ENCODE data around the gene FLAD1.

FLAD1 gene

DNA sequence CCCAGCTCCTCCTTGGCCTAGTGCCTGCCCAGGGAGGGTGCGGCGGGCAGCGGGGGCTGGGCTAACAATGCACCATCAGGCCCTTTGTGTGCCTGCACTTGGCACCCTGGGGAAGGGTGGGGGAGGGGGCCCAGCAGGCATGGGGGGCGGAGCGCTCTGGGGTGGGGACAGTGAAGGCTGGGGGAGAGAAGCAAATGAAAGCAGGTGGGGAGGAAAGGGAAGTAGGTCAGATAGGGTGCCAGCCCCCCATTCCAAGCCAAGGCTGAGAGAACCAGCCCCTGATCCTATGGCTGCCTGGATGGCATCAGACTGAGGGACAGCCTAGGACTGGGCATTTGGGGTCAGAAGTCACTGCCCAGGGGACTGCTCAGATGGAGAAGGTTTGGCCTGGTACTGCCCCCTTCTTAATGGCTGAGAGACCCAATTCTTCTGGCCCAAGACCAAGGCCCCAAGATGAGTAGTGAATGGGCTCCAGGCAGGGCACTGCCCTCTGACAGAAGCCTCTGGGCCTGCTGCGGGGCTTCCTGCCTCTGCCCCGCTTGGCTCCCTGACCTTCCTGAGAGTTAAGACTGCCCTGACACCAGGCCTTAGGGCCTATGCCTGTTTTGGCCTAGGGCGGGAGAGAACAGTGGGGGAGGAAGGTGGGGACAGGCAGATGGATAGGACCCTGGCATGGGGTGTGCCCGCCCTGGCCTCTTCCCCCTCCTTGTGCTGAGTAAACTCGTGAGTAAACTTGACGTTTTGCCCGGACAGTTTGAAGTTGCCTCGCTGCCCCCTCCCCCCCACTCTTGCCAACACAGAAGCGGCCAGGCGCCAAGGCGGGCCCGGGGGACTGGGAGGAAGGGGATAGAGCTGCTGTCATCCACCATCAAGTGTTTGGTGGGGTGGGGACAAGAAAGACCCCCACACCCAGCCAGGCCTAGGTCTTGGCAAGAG is 22.2 kb downstream of the FLAD1 start:
- DNase-seq: peak; percentile 43

DNA sequence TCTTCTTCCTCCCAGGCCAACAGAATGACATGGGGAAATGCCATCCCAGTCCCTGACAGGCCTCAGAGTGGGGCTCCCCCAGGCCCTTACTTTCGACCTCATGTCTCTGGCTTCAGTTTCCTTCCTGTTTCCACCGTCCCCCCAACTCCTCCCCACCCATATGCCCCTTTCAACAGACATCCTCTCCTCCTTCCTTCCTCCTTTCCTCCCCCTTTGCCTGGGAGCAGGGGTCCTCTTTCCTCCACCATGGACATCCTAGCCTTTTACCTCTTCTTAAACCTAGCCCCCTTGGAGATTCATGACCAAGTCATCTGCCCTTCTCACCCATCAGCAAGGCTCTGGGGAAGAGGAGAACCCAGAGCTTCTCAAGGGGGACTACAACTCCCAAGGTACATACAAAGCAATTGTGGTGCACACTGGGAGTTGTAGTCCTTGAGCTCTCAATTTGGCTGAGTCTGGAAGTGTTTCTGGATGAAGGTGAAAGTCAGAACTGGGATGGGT is 23.5 kb downstream of the FLAD1 start:
- DNase-seq: peak; percentile 33

DNA sequence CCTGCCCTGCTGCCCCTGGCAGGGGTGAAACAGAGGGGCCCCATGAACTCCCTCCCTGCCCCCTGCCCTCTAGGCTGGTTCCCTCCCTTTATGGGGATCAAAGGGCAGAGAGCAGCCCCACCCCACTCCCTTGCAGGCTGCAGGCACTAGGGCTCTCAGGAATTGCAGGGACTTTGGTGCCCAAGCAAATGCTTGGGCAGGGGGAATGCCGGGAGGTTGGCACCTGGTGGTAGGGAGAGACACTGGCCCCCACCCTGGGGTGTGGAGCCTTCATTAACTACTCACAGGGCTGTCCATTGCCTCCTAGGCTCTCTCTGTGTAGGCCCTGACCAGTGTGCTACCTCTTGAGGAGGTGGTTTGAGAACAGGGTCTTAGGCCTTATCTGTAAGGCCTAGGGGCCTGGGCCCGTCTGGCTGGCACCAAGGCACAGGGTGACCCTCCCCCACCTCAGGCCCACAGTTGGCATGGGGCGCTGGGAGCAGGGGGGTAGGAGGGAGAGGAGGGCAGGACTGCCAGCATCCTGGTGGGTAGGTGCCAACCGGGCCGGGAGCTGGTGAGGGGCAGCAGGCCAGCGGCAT is 24.2 kb downstream of the FLAD1 start:
- no peak for DNase-seq

DNA sequence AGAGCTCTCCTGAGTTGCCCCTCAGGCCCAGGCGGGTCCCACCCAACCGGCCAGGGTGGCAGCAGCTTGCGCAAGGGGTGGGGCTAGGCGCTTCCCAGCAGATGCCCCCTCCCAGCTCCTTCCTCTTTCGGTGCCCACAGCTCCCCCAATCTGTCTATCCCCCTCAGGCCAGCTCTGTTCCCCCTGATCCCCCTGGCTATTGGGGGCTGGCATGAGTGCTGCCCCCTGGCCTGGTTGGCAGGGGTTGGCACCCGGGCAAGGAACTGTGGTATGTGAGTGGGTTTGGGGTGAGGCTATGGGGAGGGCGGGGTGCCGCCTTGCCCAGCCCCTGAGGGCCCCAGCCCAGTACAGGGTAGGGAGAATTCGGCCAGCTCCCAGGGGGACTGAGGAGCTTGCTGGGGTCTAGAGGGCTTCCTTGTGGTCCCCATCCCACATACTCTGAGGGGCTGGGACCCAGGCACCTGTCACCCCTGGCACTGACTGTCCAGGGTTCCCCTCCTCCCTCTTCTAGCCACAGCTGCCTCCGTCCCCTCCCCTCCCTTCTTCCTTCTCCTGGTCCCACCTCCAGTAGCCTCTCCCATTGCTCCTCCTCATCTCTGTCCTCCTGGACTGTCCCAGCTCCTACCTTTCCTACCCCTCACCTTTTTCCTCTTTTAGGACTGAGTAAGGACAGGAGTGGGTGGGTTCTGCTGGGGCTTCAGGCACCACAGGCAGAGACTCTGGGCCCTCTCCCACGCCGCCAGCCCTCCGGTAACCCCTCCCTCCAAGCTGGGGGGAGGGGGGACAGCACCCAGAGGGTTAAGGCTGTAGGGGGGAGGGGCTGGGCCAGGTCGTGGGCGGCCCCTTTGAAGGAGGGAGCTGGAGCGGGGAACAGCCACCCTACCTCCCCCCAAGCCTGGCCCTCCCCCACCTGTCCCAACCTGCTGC is 25.1 kb downstream of the FLAD1 start:
- DNase-seq: no peak

DNA sequence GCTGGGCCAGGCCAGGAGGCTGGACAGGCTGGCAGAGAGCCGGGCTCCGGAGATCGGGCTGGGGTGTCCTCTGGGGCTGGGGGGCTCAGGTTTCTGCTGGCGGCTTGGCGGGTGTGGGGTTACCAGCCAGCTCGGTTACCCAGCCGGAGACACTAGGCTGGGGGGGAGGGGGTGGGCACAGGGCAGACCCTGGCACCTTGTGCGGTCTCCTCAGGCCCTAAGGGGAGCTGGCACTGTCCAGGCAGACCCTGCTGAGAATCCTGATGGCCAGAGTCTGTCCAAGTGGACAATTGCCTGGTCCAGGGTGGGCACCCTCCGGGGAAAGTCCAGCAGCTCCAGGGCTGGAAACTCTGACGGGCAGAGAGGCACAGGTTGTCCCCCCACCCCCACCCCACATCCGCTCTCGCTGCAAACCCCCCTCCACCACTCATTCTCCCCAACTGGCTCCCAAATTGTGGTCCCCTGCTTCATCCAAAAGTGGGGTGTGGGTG is 26.1 kb downstream of the FLAD1 start:
- DNase-seq: no peak

DNA sequence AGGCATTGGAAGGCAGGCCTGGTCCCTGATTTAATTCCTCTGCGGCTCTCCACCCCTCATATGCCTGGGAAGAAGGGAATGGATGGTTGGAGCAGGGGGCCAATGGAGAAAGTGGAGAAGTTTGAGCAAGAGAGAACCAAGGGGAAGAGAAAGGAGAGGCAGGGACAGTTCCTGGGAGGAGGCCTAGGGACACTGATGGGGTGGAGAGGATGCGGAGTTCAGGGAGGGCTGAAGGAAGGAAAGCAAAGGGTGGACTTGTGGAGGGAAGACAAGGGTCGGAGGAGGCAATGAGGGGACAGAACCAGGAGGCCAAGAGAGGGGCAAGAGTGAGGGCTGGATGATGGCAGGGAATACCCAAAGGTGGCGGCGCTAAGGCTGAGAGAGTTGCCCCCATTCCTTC is 26.6 kb downstream of the FLAD1 start:
- no peak for DNase-seq

DNA sequence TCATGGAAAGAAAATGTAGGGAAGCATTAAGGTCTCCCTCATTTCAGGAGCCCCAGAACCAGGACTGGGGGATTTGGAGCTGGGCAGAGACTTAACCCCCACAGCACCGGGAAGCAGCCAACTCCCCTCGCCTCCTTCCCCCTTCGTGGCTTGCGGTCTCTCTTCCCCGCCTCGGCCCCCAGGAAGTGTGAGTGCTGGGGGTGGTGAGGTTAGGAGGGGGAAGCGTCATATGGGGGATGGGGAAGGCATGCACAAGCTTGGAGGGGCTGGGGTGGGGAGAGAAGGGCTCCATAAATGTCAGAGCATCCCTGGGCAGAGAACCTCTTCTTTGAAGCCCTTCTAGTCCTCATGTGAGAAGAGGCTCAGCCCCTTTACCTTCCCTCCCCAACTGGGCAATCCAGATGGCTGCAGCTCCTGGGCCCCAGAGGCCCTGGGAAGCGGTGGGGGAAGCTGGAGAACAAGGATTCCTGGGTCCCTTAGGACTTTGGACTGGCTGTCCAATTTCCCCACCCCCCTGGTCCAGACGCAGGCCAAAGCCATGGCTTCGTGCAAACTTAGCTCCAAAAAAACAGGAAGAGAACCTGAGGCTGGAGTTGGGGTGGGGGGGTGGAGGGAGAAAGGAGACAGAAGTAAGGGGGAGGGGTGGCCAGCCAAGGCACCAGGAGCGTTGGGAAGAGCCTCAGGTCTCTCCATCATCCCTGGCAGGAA is 27.2 kb downstream of the FLAD1 start:
- DNase-seq: no peak

DNA sequence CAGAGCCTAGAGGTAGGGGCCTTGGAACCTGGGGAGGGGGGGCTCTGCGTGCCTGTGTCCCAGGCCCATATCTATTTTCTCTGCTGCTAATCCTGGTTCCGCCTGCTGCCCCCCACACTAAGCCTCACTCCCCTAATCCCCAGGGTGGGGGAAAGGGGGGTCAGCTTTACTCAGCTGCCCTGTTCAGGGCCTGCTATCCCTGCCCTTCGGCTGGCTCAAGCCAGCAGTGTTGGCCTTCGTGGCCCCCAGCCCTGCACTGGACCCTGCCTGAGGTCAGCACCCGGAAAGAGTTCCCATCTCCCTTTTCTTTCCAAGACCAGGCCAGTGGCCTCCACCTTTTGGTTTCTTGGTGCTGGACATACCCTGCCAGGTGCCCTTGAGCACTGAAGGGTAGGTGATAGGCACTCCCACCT is 27.9 kb downstream of the FLAD1 start:
- DNase-seq: no peak

DNA sequence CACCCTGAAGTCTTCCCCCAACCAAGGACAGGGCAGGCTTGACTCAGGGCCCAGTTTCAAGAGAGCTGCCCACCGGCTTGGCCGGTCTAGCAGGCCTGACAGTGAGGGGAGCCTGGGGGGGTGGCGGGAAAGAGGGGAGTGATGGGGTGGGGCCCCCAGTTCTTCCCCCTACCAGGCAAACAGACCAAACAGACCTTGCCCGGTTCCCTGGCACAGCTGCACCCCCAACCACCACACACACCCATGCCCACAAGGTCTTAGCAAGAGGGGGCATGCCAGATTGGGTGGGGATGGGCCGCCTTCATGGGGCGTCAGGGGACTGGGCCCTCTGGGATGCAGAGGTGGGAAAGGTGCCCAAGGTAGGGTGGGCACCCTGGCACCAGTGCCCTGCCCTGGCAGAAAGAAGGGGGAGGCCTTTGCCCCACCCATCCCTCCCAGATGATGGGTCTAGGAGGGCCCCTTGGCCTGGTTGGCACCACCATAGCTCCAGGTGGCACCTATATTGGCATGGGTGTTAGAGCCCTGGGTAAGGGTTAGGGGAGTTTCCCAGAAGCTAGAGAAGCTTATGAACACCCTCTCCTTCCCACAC is 28.4 kb downstream of the FLAD1 start:
- no peak for DNase-seq

DNA sequence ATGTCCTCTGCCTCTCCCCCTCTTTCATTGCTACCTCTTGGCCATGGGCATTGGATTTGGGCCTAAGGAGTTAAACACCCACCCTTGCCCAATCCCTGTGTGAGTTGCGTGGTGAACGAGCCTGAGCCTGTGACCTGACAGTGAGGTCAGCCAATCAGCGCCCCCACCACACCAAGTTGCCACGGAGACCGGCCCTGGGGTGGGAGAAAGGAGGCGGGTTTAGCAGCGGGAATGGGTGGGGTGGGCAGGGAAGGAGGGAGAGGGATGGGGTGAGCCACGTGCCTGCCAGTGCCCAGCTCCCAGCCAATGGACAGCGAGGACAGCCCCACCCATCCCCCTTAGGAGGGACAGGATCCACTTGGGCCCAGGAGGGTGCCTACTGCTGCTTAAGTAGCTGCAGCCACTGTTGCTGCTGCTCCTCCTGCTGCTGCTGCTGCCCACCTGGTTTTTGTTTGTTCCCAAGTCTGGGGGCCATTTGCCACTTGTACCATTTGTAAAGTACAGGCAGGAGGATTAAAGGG is 28.9 kb downstream of the FLAD1 start:
- DNase-seq: peak; percentile 74

DNA sequence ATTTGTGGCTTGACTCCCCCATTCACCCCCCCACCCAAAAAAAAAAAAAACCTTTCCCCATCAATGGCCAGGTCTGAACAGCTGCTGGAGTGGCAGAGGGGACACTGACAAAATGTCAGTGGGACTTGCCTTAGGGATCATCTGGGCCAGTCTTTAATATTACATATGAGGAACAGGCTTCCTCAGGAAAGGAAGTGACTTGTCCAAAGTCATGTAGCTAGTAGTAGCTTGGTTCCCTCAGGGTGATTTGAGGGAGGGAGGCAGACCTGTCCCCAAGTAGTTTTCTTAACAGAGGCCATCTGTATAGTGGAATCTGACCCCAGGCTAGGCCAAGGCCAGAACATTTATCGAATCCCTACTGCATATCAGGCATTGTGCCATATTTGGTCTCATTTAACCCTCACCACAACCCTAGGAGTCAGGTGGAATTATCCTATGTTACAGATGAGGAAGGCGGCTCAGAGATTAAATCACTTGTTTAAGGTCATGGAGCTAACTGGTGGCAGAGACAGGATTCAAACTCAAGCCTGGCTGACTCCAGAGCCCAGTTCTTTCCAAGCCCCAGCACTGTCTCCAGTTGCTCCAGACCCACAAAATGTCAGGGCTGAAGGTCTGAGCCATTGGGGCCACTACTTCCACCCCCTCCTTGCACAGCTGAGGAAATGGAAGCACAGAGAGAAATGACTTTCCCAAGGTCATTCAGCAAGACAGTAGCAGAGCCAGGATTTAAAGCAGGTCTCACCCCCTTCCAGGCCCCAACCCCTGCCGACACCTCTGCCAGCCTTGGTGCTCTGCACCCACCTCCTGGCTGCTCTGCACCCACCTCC is 29.8 kb downstream of the FLAD1 start:
- no peak for DNase-seq

DNA sequence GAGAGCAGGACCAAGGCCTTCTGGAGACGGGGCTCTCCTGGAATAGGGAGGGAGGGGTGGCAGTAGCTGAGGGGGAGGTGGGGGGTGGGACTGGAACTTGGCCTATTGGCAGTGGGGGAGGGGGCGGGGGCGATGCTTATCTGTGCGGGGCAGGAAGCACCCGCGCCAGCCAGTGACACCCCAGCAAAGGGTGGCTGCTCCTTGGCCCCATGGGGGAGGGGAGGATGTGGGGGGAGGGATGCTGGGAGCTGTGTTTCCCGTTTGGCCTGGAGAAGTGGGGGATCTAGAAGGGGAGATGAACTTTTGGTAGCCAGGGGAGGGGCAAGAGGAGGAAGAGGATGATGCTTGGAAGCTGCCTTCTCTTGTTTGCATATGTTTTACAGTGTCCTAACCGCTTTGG is 30.5 kb downstream of the FLAD1 start:
- DNase-seq: no peak

DNA sequence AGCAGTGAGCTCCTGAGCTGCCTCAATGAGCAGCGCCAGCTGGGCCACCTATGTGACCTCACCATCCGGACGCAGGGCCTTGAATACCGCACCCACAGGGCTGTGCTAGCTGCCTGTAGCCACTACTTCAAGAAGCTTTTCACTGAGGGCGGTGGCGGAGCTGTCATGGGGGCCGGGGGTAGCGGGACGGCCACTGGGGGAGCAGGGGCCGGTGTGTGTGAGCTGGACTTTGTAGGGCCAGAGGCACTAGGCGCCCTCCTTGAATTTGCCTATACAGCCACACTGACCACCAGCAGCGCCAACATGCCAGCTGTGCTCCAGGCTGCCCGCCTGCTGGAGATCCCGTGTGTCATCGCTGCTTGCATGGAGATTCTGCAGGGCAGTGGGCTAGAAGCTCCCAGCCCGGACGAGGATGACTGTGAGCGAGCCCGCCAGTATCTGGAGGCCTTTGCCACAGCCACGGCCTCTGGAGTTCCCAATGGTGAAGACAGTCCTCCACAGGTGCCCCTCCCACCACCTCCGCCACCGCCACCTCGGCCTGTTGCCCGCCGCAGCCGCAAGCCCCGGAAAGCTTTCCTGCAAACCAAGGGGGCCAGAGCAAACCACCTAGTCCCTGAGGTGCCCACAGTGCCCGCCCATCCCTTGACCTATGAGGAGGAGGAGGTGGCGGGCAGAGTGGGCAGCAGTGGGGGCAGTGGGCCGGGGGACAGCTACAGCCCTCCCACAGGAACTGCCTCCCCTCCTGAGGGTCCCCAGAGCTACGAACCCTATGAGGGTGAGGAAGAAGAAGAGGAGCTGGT is 31.8 kb downstream of the FLAD1 start:
- DNase-seq: no peak

DNA sequence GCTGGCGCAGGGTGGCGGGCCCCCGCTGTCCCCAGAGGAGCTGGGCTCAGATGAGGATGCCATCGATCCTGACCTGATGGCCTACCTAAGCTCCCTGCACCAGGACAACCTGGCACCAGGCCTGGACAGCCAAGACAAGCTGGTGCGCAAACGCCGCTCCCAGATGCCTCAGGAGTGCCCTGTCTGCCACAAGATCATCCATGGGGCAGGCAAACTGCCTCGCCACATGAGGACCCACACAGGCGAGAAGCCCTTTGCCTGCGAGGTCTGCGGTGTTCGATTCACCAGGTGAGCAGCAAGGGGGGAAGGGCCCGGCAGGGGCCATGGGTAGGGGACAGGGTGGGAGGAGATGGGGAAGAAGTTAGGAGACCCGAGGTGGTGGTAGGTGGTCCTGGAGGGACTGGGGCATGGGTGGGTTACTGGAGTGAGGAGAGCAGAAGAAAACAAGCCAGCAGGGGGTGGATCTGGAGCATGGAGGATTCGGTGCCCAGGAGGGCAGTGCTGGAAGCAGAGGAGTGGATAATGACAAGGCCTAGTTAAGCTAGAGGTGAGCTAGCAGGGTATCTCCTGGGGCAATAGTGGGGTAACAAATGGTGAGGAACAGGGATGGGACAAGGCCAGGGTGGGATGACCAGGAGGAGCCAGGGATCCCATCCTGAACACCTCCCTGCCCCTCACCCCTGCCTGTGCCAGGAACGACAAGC is 32.5 kb downstream of the FLAD1 start:
- DNase-seq: no peak

DNA sequence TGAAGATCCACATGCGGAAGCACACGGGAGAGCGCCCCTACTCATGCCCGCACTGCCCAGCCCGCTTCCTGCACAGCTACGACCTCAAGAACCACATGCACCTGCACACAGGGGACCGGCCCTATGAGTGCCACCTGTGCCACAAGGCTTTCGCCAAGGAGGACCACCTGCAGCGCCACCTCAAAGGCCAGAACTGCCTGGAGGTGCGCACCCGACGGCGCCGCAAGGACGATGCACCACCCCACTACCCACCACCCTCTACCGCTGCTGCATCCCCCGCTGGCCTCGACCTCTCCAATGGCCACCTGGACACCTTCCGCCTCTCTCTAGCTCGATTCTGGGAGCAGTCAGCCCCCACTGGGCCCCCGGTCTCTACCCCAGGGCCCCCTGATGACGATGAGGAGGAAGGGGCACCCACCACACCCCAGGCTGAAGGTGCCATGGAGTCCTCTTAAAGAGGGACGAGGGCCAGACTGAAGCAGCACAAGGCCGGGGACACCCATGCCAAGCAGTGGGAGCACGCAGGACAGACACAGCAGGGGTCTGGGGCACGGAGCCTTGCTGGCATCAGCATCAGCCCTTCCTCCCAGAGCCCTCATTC is 33.2 kb downstream of the FLAD1 start:
- no peak for DNase-seq

DNA sequence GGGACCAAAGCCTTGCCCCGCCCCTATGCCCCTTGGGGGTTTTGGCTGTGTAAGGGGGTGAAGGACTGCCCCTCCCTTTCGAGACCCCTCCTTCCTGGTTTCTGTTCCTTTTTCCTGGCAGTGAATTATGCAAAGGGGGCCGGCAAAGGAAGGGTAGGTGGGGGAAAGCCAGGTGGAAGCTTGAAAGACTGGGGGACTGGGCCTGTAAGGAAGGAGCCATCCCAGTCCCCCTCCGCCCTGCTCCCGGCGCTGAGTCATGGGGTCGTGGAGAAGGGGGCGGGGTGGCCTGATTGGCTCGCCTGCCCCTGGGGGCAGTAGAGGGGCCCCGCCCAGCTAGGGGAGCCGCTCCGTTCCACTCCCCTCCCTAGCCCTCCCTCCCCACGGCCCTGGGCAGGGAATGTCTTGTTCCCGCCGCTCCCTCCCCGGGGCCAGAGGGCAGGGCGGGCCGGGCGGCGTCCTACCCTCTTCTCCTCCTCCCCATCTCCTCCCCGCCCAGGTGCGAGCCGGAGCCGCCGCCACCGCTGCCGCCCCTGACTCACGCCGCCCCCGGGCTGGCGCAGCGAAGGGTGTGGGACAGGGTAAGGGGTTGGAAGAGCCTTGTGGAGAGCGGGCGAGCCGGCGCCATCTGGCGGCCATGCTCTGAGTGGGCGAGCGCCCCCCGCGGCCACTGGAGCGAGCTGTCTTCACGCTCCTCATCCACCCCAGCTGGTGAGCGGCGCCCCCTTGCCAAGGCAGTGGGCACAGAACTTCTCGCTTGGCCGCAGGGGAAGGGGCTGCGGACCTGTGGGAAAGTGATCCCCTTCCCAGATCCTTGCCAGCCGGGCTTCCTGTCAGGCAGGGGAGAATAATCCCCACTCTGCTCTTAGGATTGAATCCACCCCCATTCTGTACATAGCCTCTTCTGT is 34.1 kb downstream of the FLAD1 start:
- no peak for DNase-seq

DNA sequence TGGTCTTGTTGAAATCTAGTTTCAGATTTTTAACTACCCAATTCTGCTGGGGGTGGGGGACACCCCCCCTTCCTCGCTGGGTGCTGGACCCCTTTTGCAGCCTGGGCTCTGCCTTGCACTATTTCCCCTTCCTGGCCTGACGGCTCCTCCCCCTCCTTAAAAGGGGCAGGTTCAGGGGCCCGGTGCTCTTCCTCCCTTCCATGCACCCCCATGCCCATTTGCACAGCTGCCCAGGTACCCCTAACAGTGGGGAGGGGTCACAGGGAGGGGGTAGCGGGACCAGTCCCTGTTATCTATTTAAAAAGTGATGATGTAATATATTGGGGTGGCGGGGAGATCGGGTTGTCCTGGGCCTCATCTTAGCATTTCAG is 34.8 kb downstream of the FLAD1 start:
- DNase-seq: no peak

Data from NCI-H345 (cell line).